NCI-H345 (cell line): Measurements from ENCODE around the gene DHRS13.
"Not testable (repeated sequence)": the region's sequence is repeated elsewhere in the genome, so short reads cannot be mapped to it uniquely, and the experiment has no call there.

ENCODE experiments used
- DNase-seq: peaks from one replicate; lab custom pipeline; 2025; lab: John Stamatoyannopoulos, UW

The DHRS13 gene

GRCh38 chr17:28857905-28858800 is 44.7 kb downstream of the DHRS13 start:
- DNase-seq = no peak

- no peak for DNase-seq
Measured at GRCh38 chr17:28856028-28856574, 46.8 kb downstream of the DHRS13 start.

GRCh38 chr17:28855336-28855679 is 47.6 kb downstream of the DHRS13 start:
- no peak for DNase-seq

GRCh38 chr17:28854457-28855335 is 48.2 kb downstream of the DHRS13 start, which contains the start of gene ERAL1:
ERAL1 (plus strand) TSS chr17:28855016; CDS start chr17:28855035, 19 bp downstream.
- DNase-seq = peak; percentile 90

GRCh38 chr17:28853295-28853694 is 49.6 kb downstream of the DHRS13 start:
- DNase-seq = no peak

- no peak for DNase-seq
Measured at GRCh38 chr17:28849281-28849680, 53.6 kb downstream of the DHRS13 start.

- not testable (repeated sequence) for DNase-seq
Measured at GRCh38 chr17:28848667-28849066, 54.2 kb downstream of the DHRS13 start.
